Neural cell (in vitro differentiated cells): ENCODE data around the gene LRRC58. TPM values are rescaled to one million over a fixed set of nuclear protein-coding genes. Genes with fewer than 3 reads are reported as not detected.

Source experiments
- H2AFZ ChIP-seq: fragments of 200-600, 300-800 bp; sonication (generic), shearing (Covaris generic); 2 replicates; pipeline ENCODE4 v1.6.0; 2014; ENCODE audit warnings: low read depth, mild to moderate bottlenecking, antibody characterized with exemption, low read length, moderate library complexity
- H3F3A ChIP-seq: fragments of 200-600 bp; shearing (Covaris generic); 2 replicates; pipeline ENCODE4 v1.6.1; 2016; ENCODE audit warnings: mild to moderate bottlenecking, moderate library complexity, mixed read lengths, antibody characterized with exemption, low read length; ENCODE audit not compliant: insufficient read depth, poor library complexity, severe bottlenecking
- H3K27ac ChIP-seq: fragments of 200-600, 300-800 bp; sonication (generic), shearing (Covaris generic); 2 replicates; pipeline ENCODE4 v1.5.1; 2014; ENCODE audit warnings: mild to moderate bottlenecking, low read length, moderate library complexity
- H3K27me3 ChIP-seq: fragments of 300-800, 200-600 bp; sonication (generic), shearing (Covaris generic); 2 replicates; pipeline ENCODE4 v1.6.0; 2014; ENCODE audit warnings: mild to moderate bottlenecking, low read depth, low read length, moderate library complexity; ENCODE audit not compliant: insufficient read depth
- H3K36me3 ChIP-seq: fragments of 300-800, 200-600 bp; sonication (generic), shearing (Covaris generic); 2 replicates; pipeline ENCODE4 v1.5.1; 2014; ENCODE audit warnings: mild to moderate bottlenecking, antibody characterized with exemption, low read length, moderate library complexity; ENCODE audit not compliant: insufficient read depth
- H3K4me2 ChIP-seq: fragments of 300-800, 200-600 bp; sonication (generic), shearing (Covaris generic); 2 replicates; pipeline ENCODE4 v1.6.0; 2014; ENCODE audit warnings: mild to moderate bottlenecking, low read length
- H3K4me3 ChIP-seq: fragments of 300-800, 200-600 bp; sonication (generic), shearing (Covaris generic); 2 replicates; pipeline ENCODE4 v1.5.1; 2014; ENCODE audit warnings: mild to moderate bottlenecking, low read length, moderate library complexity
- H3K79me2 ChIP-seq: fragments of 200-600 bp; shearing (Covaris generic); replicated peaks from 2 replicates; pipeline ENCODE4 v1.6.0; 2014; ENCODE audit warnings: mild to moderate bottlenecking, low read length, moderate library complexity; ENCODE audit not compliant: insufficient read depth
- H3K9ac ChIP-seq: fragments of 300-800, 200-600 bp; sonication (generic), shearing (Covaris generic); 2 replicates; pipeline ENCODE4 v1.6.1; 2016; ENCODE audit warnings: mild to moderate bottlenecking, low read length, mixed read lengths
- H3K9me2 ChIP-seq: fragments of 200-600 bp; shearing (Covaris generic); 2 replicates; pipeline ENCODE4 v1.6.1; 2016; ENCODE audit warnings: mild to moderate bottlenecking, low read length, mixed read lengths; ENCODE audit not compliant: insufficient read depth
- H3K9me3 ChIP-seq: fragments of 200-600, 300-800 bp; sonication (generic), shearing (Covaris generic); 2 replicates; pipeline ENCODE4 v1.6.1; 2016; ENCODE audit warnings: mild to moderate bottlenecking, mixed run types, low read length, moderate library complexity, mixed read lengths
- H4K20me1 ChIP-seq: fragments of 200-600 bp; shearing (Covaris generic); 2 replicates; pipeline ENCODE4 v1.6.1; 2016; ENCODE audit warnings: mild to moderate bottlenecking, mixed run types; ENCODE audit not compliant: insufficient read depth
- EP300 ChIP-seq: fragments of 450-650 bp; conservative IDR thresholded peaks from 2 replicates; pipeline ENCODE4 v1.6.1; 2014; ENCODE audit warnings: antibody characterized with exemption, mild to moderate bottlenecking, moderate library complexity; ENCODE audit not compliant: poor library complexity, severe bottlenecking
- EZH2 ChIP-seq: fragments of 200-600, 300-800 bp; shearing (Covaris generic), sonication (generic); IDR thresholded peaks from 2 replicates; pipeline ENCODE4 v1.6.1; 2014; ENCODE audit warnings: antibody characterized with exemption, low read length, borderline replicate concordance, mild to moderate bottlenecking; ENCODE audit not compliant: insufficient read depth, poor library complexity, severe bottlenecking
- MXI1 ChIP-seq: fragments of 450-650 bp; conservative IDR thresholded peaks from 2 replicates; pipeline ENCODE4 v1.6.1; 2014; ENCODE audit warnings: antibody characterized with exemption, mild to moderate bottlenecking; ENCODE audit not compliant: poor library complexity, severe bottlenecking
- POLR2AphosphoS5 ChIP-seq: IDR thresholded peaks from 2 replicates; pipeline ENCODE4 v1.6.1; 2012
- RAD21 ChIP-seq: fragments of 450-650 bp; conservative IDR thresholded peaks from 2 replicates; pipeline ENCODE4 v1.6.1; 2014; ENCODE audit warnings: antibody characterized with exemption, mild to moderate bottlenecking, moderate library complexity
- REST ChIP-seq: IDR thresholded peaks from 2 replicates; pipeline ENCODE4 v1.6.1; 2012; ENCODE audit warnings: borderline replicate concordance
- SMC3 ChIP-seq: fragments of 450-650 bp; conservative IDR thresholded peaks from 2 replicates; pipeline ENCODE4 v1.6.1; 2014; ENCODE audit warnings: antibody characterized with exemption, mild to moderate bottlenecking, moderate library complexity; ENCODE audit not compliant: poor library complexity
- TAF1 ChIP-seq: IDR thresholded peaks from 2 replicates; pipeline ENCODE4 v1.6.1; 2012; ENCODE audit warnings: low read depth
- polyA plus RNA-seq: library from polyadenylated mRNA; depleted of rRNA; stranded (reverse); fragments of >200 nt; gene quantifications from 2 replicates; pipeline ENCODE4 v1.2.3, GENCODE V29; 2014

LRRC58 gene
- polyA plus RNA-seq, 1 donor from 2014 or later, result 7.8 TPM

GRCh38 chr3:120275618-120276017 lies 73.5 kb downstream of the LRRC58 start:
- Histone ChIP-seq H3K36me3 (no peaks in the 10 kb centered on the region), H3K27ac (peak overlapping the region; percentile 91), H3K9ac (peak overlapping the region; percentile 64), H3K9me3 (no peaks in the 10 kb centered on the region), H3K79me2 (no peaks in the 10 kb centered on the region), H3K4me2 (peak overlapping the region; percentile 87), H3K27me3 (no peaks in the 10 kb centered on the region), H2AFZ (peak overlapping the region; percentile 30), H3F3A (no peaks in the 10 kb centered on the region), H3K4me3 (peak overlapping the region; percentile 60), H4K20me1 (no peaks in the 10 kb centered on the region), H3K9me2 (no peaks in the 10 kb centered on the region)
- TF ChIP-seq EZH2, result no peak
- peak; percentile 29 for TF ChIP-seq SMC3
- TF ChIP-seq MXI1, result peak; percentile 48
- TF ChIP-seq REST, result peak; percentile 94
- TF ChIP-seq EP300, result peak; percentile 90
- no peak for TF ChIP-seq TAF1
- peak; percentile 68 for TF ChIP-seq POLR2AphosphoS5
- TF ChIP-seq RAD21, result peak; percentile 38

- Histone ChIP-seq H3K4me3 (no peak overlapping the region), H3K79me2 (no peaks in the 10 kb centered on the region), H4K20me1 (no peaks in the 10 kb centered on the region), H3K36me3 (no peaks in the 10 kb centered on the region), H3F3A (no peaks in the 10 kb centered on the region), H3K9ac (no peak overlapping the region), H3K27ac (peak overlapping the region; percentile 91), H3K9me3 (no peaks in the 10 kb centered on the region), H3K9me2 (no peaks in the 10 kb centered on the region), H2AFZ (no peak overlapping the region), H3K4me2 (no peak overlapping the region), H3K27me3 (no peaks in the 10 kb centered on the region)
- TF ChIP-seq MXI1, result no peak
- TF ChIP-seq TAF1, result no peak
- TF ChIP-seq SMC3, result no peak
- no peak for TF ChIP-seq EP300
- TF ChIP-seq RAD21, result no peak
Measured at GRCh38 chr3:120274739-120275167, 74.4 kb downstream of the LRRC58 start.

Other genes with a start within 250 kb of the LRRC58 start
- 0.18 and 0.22 TPM in 2 replicates for gene GPR156, start 64.1 kb downstream of the LRRC58 start, polyA plus RNA-seq
- gene FSTL1, start 101.6 kb upstream of the LRRC58 start, polyA plus RNA-seq, result 7.6 and 12.3 TPM in 2 replicates
- 154 and 170 TPM in 2 replicates for gene NDUFB4, start 247.0 kb upstream of the LRRC58 start, polyA plus RNA-seq